ENCODE results near the gene RNF144A.

DNA sequence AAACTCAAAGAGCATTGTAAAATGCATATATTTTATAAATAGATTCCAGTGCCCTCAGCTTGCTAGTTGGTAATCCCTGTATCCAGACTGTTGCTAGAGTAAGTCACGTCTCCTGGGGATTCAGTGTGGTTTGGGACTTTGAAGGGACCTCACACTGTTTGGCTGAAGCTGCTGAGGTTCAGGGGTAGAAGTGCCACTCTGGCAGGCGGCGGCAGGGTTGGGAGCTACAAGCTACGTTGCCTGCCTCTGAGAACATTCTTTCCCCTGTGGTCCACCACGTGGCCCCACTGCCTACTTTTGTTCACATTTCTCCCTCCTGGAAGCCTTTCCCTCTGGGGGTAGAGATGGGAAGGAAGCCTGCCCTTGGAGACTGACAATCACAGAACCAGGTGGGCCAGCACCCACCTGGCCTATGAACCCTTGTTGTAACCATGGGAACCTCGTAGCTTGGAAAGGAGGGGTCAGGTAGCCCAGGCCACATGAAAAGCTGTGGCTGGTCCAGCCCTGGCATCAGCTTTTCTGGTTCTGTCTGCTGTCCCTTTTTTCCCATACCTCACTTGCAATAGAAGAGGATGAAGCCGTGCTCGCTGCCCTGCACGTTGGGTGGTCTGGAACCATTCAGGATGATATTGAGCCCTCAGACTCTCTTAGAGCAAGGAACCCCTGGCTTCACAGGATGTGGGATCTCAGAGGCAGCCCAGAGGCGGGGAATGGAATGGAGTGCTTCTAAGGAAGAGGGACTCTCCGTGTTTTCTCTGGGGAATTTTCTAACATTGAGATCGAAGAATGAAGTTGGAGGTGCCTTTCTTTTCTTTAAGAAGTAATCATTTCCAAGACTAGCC lies 2.9 kb downstream of the RNF144A start:
- TF ChIP-seq, protein P1, sequence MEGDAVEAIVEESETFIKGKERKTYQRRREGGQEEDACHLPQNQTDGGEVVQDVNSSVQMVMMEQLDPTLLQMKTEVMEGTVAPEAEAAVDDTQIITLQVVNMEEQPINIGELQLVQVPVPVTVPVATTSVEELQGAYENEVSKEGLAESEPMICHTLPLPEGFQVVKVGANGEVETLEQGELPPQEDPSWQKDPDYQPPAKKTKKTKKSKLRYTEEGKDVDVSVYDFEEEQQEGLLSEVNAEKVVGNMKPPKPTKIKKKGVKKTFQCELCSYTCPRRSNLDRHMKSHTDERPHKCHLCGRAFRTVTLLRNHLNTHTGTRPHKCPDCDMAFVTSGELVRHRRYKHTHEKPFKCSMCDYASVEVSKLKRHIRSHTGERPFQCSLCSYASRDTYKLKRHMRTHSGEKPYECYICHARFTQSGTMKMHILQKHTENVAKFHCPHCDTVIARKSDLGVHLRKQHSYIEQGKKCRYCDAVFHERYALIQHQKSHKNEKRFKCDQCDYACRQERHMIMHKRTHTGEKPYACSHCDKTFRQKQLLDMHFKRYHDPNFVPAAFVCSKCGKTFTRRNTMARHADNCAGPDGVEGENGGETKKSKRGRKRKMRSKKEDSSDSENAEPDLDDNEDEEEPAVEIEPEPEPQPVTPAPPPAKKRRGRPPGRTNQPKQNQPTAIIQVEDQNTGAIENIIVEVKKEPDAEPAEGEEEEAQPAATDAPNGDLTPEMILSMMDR (conservative IDR thresholded peaks at IDR 0.05 in 1 of 2, IDR thresholded peaks at IDR 0.05 in 1 of 2; ENCODE audit: extremely low read depth in 1 of 2, insufficient read depth in 1 of 2, low read depth in 1 of 2, low read length in 2 of 2), result no peak
- no peak for TF ChIP-seq EZH2 (IDR thresholded peaks at IDR 0.05; ENCODE audit: borderline replicate concordance, low read length)

Measured in mammary epithelial cell (primary cell).